RPMI7951 (cell line): ENCODE results near the gene MYO1F. TPM values are rescaled to one million over a fixed set of nuclear protein-coding genes. Genes with fewer than 3 reads are reported as not detected.
A peak's percentile ranks its signal among the peaks of the same experiment; 100 is the strongest.
"Not testable (repeated sequence)": the region's sequence is repeated elsewhere in the genome, so short reads cannot be mapped to it uniquely, and the experiment has no call there.

Source experiments
- DNase-seq: peaks from one replicate; pipeline ENCODE4 v3.0.0-alpha.2; 2012; ENCODE audit warnings: low read depth
- total RNA-seq: library from RNA; depleted of rRNA; stranded (reverse); fragments of >200 nt; shearing (Covaris generic); gene quantifications from 2 replicates; pipeline ENCODE4 v1.2.3, GENCODE V29; 2014

The MYO1F gene
- total RNA-seq, 1 experiment from 2014 or later, result 0.36 TPM

GRCh38 chr19:8517551-8518442, 59.4 kb downstream of the MYO1F start:
- no peak for DNase-seq

- no peak for DNase-seq
Observed at GRCh38 chr19:8515317-8515716, 61.9 kb downstream of the MYO1F start.

- not testable (repeated sequence) for DNase-seq
Observed at GRCh38 chr19:8514505-8515009, 62.7 kb downstream of the MYO1F start.

GRCh38 chr19:8513687-8514504, 63.3 kb downstream of the MYO1F start, which contains the start of gene ZNF414:
Gene ZNF414 (minus strand): TSS chr19:8514167. CDS start chr19:8514046, 121 bp downstream.
- DNase-seq, result peak; percentile 98

- no peak for DNase-seq
Observed at GRCh38 chr19:8513036-8513686, 64.1 kb downstream of the MYO1F start.

GRCh38 chr19:8512115-8512967, 64.9 kb downstream of the MYO1F start:
- no peak for DNase-seq

GRCh38 chr19:8511573-8512101, 65.6 kb downstream of the MYO1F start:
- no peak for DNase-seq

GRCh38 chr19:8510589-8511115, 66.6 kb downstream of the MYO1F start:
- DNase-seq, result no peak

GRCh38 chr19:8506402-8506957, 70.8 kb downstream of the MYO1F start:
- no peak for DNase-seq

- peak; percentile 52 for DNase-seq
Observed at GRCh38 chr19:8505680-8506401, 71.4 kb downstream of the MYO1F start.

GRCh38 chr19:8504919-8505318, 72.3 kb downstream of the MYO1F start:
- DNase-seq, result no peak

GRCh38 chr19:8504171-8504570, 73.1 kb downstream of the MYO1F start:
- DNase-seq, result no peak

GRCh38 chr19:8503510-8503909, 73.7 kb downstream of the MYO1F start:
- DNase-seq, result no peak

GRCh38 chr19:8501981-8502380, 75.3 kb downstream of the MYO1F start:
- no peak for DNase-seq

- DNase-seq, result no peak
Observed at GRCh38 chr19:8501516-8501915, 75.7 kb downstream of the MYO1F start.

GRCh38 chr19:8500158-8500557, 77.1 kb downstream of the MYO1F start:
- no peak for DNase-seq

- no peak for DNase-seq
Observed at GRCh38 chr19:8499048-8499833, 78.0 kb downstream of the MYO1F start.

- no peak for DNase-seq
Observed at GRCh38 chr19:8498295-8498694, 78.9 kb downstream of the MYO1F start.

GRCh38 chr19:8494158-8494557, 83.1 kb downstream of the MYO1F start:
- DNase-seq, result no peak
